ENCODE measurements around the gene AP3M1.

Gene AP3M1

GRCh38 chr10:74084955-74085354, 65.7 kb downstream of the AP3M1 start:
- DNase-seq (ENCODE audit: low read depth, low spot score), result no peak
- H3K27ac ChIP-seq, result no peak overlapping the region

- no peak overlapping the region for H3K27ac ChIP-seq
- DNase-seq (ENCODE audit: low read depth, low spot score), result no peak
Observed at GRCh38 chr10:74083304-74083703, 67.3 kb downstream of the AP3M1 start.

GRCh38 chr10:74081941-74082718, 68.5 kb downstream of the AP3M1 start:
- no peak for DNase-seq (ENCODE audit: low read depth, low spot score)
- H3K27ac ChIP-seq, result no peak overlapping the region

GRCh38 chr10:74081192-74081803, 69.3 kb downstream of the AP3M1 start:
- H3K27ac ChIP-seq, result no peak overlapping the region
- DNase-seq (ENCODE audit: low read depth, low spot score), result no peak

GRCh38 chr10:74079936-74080590, 70.6 kb downstream of the AP3M1 start:
- peak overlapping the region; percentile 65 for H3K27ac ChIP-seq
- DNase-seq (ENCODE audit: low read depth, low spot score), result no peak

GRCh38 chr10:74079028-74079935, 71.3 kb downstream of the AP3M1 start:
- H3K27ac ChIP-seq, result peak overlapping the region; percentile 65

GRCh38 chr10:74078037-74078436, 72.6 kb downstream of the AP3M1 start:
- peak overlapping the region; percentile 65 for H3K27ac ChIP-seq
- DNase-seq (ENCODE audit: low read depth, low spot score), result no peak

More at GRCh38 chr10:74079028-74079935, 71.3 kb downstream of the AP3M1 start:
- no peak for DNase-seq (ENCODE audit: low read depth, low spot score)

- H3K27ac ChIP-seq, result no peak overlapping the region
- no peak for DNase-seq (ENCODE audit: low read depth, low spot score)
Observed at GRCh38 chr10:74077416-74077815, 73.2 kb downstream of the AP3M1 start.

GRCh38 chr10:74076961-74077360, 73.7 kb downstream of the AP3M1 start:
- DNase-seq (ENCODE audit: low read depth, low spot score), result no peak
- no peak overlapping the region for H3K27ac ChIP-seq

- no peak overlapping the region for H3K27ac ChIP-seq
- DNase-seq (ENCODE audit: low read depth, low spot score), result no peak
Observed at GRCh38 chr10:74075906-74076305, 74.7 kb downstream of the AP3M1 start.

- H3K27ac ChIP-seq, result peak overlapping the region; percentile 43
- no peak for DNase-seq (ENCODE audit: low read depth, low spot score)
Observed at GRCh38 chr10:74072503-74072902, 78.1 kb downstream of the AP3M1 start.

- peak overlapping the region; percentile 43 for H3K27ac ChIP-seq
- no peak for DNase-seq (ENCODE audit: low read depth, low spot score)
Observed at GRCh38 chr10:74071157-74071556, 79.5 kb downstream of the AP3M1 start.

Measured in epithelial cell of prostate (primary cell).